NCI-H82 (cell line): Measurements from ENCODE around the gene LIPT2.

ENCODE experiments used
- DNase-seq: peaks from one replicate; lab custom pipeline; 2025; lab: John Stamatoyannopoulos, UW

The LIPT2 gene

GRCh38 chr11:74465291-74465708 lies 28.2 kb downstream of the LIPT2 start:
- peak; percentile 6 for DNase-seq

- DNase-seq = no peak
Measured at GRCh38 chr11:74464746-74465145, 28.8 kb downstream of the LIPT2 start.

GRCh38 chr11:74463216-74463615 lies 30.3 kb downstream of the LIPT2 start:
- no peak for DNase-seq

GRCh38 chr11:74462631-74463030 lies 30.9 kb downstream of the LIPT2 start:
- no peak for DNase-seq

- DNase-seq = peak; percentile 26
Measured at GRCh38 chr11:74462009-74462408, 31.5 kb downstream of the LIPT2 start.

GRCh38 chr11:74460481-74461154 lies 32.9 kb downstream of the LIPT2 start:
- DNase-seq = no peak

- no peak for DNase-seq
Measured at GRCh38 chr11:74460065-74460464, 33.5 kb downstream of the LIPT2 start.

GRCh38 chr11:74459584-74459983 lies 33.9 kb downstream of the LIPT2 start:
- DNase-seq = no peak

GRCh38 chr11:74457356-74457755 lies 36.2 kb downstream of the LIPT2 start:
- no peak for DNase-seq

GRCh38 chr11:74453373-74453975 lies 40.0 kb downstream of the LIPT2 start:
- DNase-seq = peak; percentile 76

GRCh38 chr11:74452366-74452765 lies 41.2 kb downstream of the LIPT2 start:
- no peak for DNase-seq

GRCh38 chr11:74450318-74450717 lies 43.2 kb downstream of the LIPT2 start:
- DNase-seq = no peak

- DNase-seq = peak; percentile 85
Measured at GRCh38 chr11:74449369-74449931, 44.1 kb downstream of the LIPT2 start.

- DNase-seq = peak; percentile 40
Measured at GRCh38 chr11:74447720-74448119, 45.8 kb downstream of the LIPT2 start.

- no peak for DNase-seq
Measured at GRCh38 chr11:74446532-74446938, 47.0 kb downstream of the LIPT2 start.

GRCh38 chr11:74444173-74444826 lies 49.2 kb downstream of the LIPT2 start:
- DNase-seq = peak; percentile 3

GRCh38 chr11:74443071-74443864 lies 50.3 kb downstream of the LIPT2 start:
- DNase-seq = peak; percentile 66

GRCh38 chr11:74442636-74443035 lies 50.9 kb downstream of the LIPT2 start:
- no peak for DNase-seq
